Smooth muscle cell of the coronary artery (primary cell): ENCODE measurements around the gene GPHN. TPM values are rescaled to one million over a fixed set of nuclear protein-coding genes. Genes with fewer than 3 reads are reported as not detected.

ENCODE experiments used
- total RNA-seq: library from RNA; depleted of rRNA; stranded (reverse); fragments of >200 nt; gene quantifications from 2 replicates; pipeline ENCODE4 v1.2.3, GENCODE V29; 2014; ENCODE audit warnings: low replicate concordance

Gene GPHN
- 7.4 and 10.8 TPM in 2 replicates for total RNA-seq

DNA sequence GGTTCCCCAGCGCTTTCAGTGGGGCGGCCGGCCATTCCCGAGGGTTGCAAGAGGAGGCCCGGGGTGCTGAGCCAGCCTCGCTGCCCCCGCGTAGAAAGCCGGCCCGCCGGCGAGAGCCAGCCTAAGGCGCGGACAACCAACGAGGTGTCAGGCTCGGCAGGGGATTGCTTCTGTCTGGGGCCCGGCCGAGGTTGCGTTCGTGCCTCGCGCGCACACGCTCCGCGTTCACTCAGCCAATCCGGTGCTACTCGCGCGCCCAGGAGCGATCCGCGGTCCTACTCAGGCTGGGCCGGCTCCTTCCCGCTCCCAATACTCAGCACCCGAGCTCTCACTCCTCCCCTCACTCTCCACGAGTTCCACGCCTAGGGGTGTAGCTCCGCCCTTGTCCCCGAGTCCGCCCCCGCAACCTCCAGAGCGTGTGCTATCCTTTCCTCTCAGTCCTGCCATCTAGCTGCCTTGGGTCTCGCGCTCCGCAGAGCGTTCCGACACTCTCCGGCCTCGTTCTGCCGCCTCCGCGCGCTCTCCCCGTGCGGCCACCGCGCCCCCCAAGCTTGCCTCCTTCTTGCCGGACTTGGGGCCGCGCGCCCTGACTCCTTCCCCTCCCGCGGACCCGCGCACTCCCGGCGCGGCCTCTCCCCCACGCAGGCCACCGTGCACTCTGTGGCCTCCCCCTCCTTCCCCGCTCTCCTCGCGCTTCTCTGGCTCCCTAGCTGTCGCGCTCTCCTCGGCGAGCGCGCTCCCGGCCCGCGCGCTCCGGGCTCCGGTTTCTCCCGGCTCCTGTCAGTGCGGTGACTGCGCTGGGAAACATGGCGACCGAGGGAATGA, at the start of gene GPHN:
TSS of gene GPHN (plus strand) at position 426 of the 825 bp plus-strand sequence.

DNA sequence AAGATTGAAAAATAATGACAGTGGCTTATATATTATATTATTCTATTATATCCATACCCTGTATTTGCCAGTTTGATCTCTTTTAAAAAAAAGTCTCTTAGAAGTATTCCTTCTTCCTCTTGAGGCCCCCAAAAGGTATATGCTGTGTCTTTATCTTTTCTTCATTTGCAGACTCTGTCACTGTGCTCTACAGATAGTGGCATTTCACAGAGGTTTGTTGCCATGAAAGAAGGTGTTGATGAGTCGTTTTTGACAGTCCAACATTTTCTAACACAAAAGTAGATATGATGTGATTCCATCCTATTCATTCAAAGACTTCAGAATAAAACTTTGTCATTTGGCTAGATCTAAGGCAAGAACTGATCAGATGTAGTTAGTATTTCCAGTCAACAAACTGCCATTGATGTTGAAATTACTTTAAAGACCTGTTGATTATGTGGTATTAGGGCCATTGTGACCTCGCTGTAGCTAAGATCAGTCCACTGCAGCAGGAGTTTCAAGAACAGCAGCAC, 22.0 kb upstream of the GPHN start, which contains the start of gene CCDC196:
TSS of gene CCDC196 (plus strand) at position 462 of the 512 bp plus-strand sequence. CDS start 132 bp downstream, outside the sequence.

Other genes starting within 250 kb of the GPHN start
- gene CCDC196, start 21.8 kb upstream of the GPHN start, total RNA-seq, result not detected in 2 replicates